ENCODE measurements around the gene YIF1A.

DNA sequence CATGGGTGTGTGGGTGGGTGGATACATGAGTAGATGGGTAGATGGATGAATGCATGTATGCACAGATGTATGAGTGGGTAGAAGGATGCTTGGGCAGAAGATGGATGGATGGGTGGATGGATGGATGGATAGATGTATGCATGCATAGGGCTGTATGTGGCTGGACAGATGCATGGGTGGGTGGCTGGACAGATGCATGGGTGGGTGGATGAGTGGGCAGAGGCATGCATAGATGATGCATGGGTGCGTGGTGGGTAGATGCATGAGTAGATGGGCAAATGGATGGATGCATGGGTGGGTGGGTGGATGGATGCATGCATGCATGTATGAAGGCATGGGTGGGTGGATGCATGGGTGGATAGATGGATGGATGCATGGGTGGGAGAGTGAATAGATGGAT is 34.7 kb upstream of the YIF1A start:
- TF ChIP-seq ZNF274 (IDR thresholded peaks at IDR 0.05; ENCODE audit: low read depth, low read length) (no peak), POLR2AphosphoS5 (IDR thresholded peaks at IDR 0.05; ENCODE audit: low read depth, low read length) (no peak), POLR2A (IDR thresholded peaks at IDR 0.05; ENCODE audit: borderline replicate concordance, extremely low read depth, insufficient read depth, insufficient read length) (no peak), CEBPB (IDR thresholded peaks at IDR 0.05; ENCODE audit: low read depth) (no peak), EGR1 (IDR thresholded peaks at IDR 0.05; ENCODE audit: low read depth) (no peak), ELF1 (IDR thresholded peaks at IDR 0.05; ENCODE audit: borderline replicate concordance, low read depth) (no peak), EZH2 (IDR thresholded peaks at IDR 0.05) (no peak), SP1 (IDR thresholded peaks at IDR 0.05; ENCODE audit: low read depth) (no peak), YY1 (IDR thresholded peaks at IDR 0.05; ENCODE audit: extremely low read depth, insufficient replicate concordance, low read depth, low read length) (no peak)
- TF ChIP-seq, protein P1, sequence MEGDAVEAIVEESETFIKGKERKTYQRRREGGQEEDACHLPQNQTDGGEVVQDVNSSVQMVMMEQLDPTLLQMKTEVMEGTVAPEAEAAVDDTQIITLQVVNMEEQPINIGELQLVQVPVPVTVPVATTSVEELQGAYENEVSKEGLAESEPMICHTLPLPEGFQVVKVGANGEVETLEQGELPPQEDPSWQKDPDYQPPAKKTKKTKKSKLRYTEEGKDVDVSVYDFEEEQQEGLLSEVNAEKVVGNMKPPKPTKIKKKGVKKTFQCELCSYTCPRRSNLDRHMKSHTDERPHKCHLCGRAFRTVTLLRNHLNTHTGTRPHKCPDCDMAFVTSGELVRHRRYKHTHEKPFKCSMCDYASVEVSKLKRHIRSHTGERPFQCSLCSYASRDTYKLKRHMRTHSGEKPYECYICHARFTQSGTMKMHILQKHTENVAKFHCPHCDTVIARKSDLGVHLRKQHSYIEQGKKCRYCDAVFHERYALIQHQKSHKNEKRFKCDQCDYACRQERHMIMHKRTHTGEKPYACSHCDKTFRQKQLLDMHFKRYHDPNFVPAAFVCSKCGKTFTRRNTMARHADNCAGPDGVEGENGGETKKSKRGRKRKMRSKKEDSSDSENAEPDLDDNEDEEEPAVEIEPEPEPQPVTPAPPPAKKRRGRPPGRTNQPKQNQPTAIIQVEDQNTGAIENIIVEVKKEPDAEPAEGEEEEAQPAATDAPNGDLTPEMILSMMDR (IDR thresholded peaks at IDR 0.05 in 2 of 3, conservative IDR thresholded peaks at IDR 0.05 in 1 of 3; ENCODE audit: borderline replicate concordance in 1 of 3, insufficient read depth in 1 of 3, low read depth in 2 of 3, low read length in 2 of 3) = no peak
- TF ChIP-seq, protein P2, sequence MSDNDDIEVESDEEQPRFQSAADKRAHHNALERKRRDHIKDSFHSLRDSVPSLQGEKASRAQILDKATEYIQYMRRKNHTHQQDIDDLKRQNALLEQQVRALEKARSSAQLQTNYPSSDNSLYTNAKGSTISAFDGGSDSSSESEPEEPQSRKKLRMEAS (IDR thresholded peaks at IDR 0.05) = no peak
- TF ChIP-seq, protein P3, sequence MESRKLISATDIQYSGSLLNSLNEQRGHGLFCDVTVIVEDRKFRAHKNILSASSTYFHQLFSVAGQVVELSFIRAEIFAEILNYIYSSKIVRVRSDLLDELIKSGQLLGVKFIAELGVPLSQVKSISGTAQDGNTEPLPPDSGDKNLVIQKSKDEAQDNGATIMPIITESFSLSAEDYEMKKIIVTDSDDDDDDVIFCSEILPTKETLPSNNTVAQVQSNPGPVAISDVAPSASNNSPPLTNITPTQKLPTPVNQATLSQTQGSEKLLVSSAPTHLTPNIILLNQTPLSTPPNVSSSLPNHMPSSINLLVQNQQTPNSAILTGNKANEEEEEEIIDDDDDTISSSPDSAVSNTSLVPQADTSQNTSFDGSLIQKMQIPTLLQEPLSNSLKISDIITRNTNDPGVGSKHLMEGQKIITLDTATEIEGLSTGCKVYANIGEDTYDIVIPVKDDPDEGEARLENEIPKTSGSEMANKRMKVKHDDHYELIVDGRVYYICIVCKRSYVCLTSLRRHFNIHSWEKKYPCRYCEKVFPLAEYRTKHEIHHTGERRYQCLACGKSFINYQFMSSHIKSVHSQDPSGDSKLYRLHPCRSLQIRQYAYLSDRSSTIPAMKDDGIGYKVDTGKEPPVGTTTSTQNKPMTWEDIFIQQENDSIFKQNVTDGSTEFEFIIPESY (IDR thresholded peaks at IDR 0.05; ENCODE audit: extremely low read depth, insufficient replicate concordance, low read length) = no peak

Measured in HCT116 (cell line).